PC-3 (cell line): ENCODE measurements around the gene ZNF17.

ENCODE experiments used
- EZH2 ChIP-seq: fragments of 300-600 bp; sonication (generic); IDR thresholded peaks from one replicate; pipeline ENCODE4 v1.6.1; 2017; ENCODE audit warnings: antibody characterized with exemption, mild to moderate bottlenecking, low read length; ENCODE audit not compliant: unreplicated experiment
- EZH2phosphoT487 ChIP-seq: fragments of 300-600 bp; sonication (generic); IDR thresholded peaks from 2 replicates; pipeline ENCODE4 v1.6.1; 2018; ENCODE audit warnings: mild to moderate bottlenecking, antibody characterized with exemption, low read length, borderline replicate concordance
- TF ChIP-seq, protein P1 (sequence below): fragments of 300-600 bp; sonication (generic); conservative IDR thresholded peaks from 2 replicates; pipeline ENCODE4 v1.5.1; 2017; ENCODE audit warnings: antibody characterized with exemption, low read depth, mild to moderate bottlenecking, low read length

DNA sequence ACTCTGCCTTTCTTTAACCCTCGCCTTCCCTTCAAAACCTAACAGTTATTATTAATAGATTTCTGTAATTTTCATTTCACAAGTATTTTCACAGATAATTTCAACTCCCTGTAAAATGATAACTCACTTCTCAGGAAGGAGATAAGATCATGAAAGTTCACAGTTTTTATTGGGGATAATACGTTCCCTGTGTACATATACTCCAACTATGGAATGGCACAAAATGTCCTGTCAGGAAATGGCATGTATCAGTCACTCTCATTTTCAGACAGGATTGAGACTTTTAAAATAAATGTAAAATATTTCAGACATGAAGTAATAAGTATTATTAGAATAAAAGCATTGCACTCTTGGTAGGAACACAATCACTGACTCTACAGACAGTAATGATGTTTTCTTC lies 48.5 kb upstream of the ZNF17 start:
- TF ChIP-seq, protein P1, sequence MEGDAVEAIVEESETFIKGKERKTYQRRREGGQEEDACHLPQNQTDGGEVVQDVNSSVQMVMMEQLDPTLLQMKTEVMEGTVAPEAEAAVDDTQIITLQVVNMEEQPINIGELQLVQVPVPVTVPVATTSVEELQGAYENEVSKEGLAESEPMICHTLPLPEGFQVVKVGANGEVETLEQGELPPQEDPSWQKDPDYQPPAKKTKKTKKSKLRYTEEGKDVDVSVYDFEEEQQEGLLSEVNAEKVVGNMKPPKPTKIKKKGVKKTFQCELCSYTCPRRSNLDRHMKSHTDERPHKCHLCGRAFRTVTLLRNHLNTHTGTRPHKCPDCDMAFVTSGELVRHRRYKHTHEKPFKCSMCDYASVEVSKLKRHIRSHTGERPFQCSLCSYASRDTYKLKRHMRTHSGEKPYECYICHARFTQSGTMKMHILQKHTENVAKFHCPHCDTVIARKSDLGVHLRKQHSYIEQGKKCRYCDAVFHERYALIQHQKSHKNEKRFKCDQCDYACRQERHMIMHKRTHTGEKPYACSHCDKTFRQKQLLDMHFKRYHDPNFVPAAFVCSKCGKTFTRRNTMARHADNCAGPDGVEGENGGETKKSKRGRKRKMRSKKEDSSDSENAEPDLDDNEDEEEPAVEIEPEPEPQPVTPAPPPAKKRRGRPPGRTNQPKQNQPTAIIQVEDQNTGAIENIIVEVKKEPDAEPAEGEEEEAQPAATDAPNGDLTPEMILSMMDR: no peak
- TF ChIP-seq EZH2 (no peak), EZH2phosphoT487 (no peak)
